Cerebellar cortex (tissue), 1 donor: ENCODE results near the gene DACT1.
"Not testable (repeated sequence)": the region's sequence is repeated elsewhere in the genome, so short reads cannot be mapped to it uniquely, and the experiment has no call there.

ENCODE experiments used
- DNase-seq: peaks from one replicate; pipeline ENCODE4 v3.0.0-alpha.2; 2015; ENCODE audit warnings: low spot score

The DACT1 gene

GRCh38 chr14:58637391-58638230 lies at the start of gene DACT1:
Gene DACT1 (plus strand): TSS chr14:58637962. CDS start chr14:58638203, 241 bp downstream.
- peak; percentile 42 for DNase-seq

DNA sequence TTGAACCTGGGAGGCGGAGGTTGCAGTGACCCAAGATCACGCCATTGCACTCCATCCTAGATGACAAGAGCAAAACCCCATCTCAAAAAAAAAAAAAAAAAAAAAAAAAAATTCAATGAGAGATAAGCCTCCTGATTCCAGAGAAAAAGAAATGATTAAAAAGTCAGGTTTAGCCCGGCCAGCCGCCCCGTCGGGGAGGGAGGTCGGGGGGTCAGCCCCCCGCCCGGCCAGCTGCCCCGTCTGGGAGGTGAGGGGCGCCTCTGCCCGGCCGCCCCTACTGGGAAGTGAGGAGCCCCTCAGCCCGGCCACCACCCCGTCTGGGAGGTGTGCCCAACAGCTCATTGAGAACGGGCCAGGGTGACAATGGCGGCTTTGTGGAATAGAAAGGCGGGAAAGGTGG lies 49.4 kb upstream of the DACT1 start:
- not testable (repeated sequence) for DNase-seq

DNA sequence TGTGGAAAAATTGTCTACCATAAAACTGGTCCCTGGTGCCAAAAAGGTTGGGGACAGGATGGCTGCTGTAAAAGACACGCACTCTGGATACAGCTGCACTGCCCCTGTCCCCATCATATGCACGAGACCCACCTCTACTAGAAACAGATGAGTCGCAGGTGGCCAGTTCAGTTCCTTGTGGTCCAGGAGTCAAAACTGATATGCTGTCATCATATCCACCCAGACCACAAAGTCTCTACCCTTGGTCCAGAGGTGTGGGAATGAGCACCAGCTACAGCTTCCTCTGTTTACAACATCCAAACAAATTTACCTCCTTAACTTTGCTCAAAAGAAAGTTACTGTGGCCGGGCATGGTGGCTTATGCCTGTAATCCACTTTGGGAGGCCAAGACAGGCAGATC lies 43.8 kb upstream of the DACT1 start:
- DNase-seq: no peak

DNA sequence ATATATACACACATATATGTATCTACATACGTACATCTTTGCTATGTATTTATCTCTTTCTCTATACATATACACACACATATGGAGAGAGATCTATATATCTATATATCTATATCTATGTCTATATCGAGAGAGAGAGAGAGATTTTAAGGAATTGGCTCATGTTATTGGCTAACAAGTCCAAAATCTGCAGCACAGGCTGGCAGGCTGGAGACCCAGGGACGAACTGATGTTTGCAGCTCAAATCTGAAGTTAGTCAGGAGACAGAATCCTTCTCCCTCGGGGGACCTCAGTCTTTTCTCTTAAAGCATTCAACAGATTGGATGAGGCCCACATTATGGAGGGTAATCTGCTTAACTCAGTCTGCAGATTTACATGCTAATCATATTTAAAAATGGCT lies 40.7 kb upstream of the DACT1 start:
- no peak for DNase-seq

- DNase-seq: no peak
Measured at GRCh38 chr14:58598028-58598803, 39.5 kb upstream of the DACT1 start.

- no peak for DNase-seq
Measured at GRCh38 chr14:58598804-58599525, 38.8 kb upstream of the DACT1 start.

- DNase-seq: no peak
Measured at GRCh38 chr14:58599707-58600106, 38.1 kb upstream of the DACT1 start.

DNA sequence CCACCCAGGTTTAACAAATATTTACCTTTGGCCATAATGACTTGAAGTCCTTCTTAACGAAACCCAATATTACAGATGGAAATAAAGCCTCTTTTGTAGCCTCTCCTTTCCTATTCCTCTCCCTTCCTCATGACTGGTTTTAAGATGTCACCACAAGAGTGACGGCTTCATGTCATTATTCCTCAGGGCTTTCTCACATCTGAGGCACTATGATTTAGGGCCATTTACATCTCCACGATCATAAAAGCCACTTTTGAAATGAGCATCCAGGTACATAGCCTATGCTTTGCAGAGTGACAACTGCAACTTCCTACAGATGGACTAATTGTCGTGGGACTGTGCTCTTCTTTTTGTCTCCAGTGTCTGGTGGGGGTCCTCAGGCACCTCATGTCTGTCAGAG lies 32.3 kb upstream of the DACT1 start:
- DNase-seq: no peak

DNA sequence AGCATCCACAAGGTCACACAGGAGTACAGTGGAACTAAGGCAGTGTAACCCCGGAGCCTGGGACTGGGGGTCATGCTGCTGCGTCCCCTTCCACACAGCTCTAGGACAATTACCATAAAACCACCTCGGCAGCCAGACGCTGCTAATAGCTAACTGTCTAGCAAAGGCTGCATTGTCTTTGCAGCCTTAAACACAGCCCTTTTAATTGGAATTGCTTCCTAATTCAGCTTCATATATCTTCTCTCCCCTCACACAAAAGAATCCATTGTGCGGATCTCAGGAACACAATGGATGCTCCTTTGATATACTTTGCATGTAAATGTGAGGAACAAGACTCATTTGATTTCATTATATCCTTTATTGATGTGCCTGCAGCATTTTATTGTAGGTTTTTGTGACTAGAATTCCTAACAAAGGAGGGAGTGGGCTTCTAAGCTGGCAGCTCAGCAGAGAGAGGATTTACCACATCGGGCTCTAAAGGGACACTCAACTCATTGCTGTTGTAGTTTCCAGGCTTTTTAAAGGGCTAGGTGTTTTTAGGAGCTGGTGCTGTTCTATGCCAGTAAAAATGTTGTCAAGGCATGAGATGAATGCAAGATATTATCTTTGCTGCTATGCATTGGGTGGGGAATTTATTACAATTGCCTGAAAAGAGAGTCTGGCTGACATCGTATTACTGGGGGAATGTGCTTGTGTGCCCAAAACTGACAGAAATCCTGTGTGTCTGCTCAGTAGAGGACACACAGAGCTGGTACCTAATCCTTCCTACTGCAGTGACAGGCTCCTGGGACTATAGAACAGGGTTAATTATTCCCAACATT lies 30.4 kb upstream of the DACT1 start:
- DNase-seq: no peak

DNA sequence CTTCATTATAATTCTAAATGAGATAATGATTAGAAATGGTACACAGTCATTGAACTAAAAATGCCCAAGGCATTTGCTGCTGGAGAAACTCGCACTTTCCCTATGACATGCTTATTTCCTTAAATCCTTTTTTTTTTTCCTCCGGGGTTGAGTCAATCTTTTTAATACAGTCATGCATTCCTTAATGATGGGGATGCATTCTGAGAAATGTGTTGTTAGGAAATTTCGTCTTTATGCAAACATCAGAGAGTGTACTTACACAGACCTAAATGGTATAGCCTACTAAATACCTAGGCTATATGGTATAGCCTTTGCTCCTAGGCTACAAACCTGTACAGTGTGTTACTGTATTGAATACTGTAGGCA lies 29.8 kb upstream of the DACT1 start:
- DNase-seq: no peak

DNA sequence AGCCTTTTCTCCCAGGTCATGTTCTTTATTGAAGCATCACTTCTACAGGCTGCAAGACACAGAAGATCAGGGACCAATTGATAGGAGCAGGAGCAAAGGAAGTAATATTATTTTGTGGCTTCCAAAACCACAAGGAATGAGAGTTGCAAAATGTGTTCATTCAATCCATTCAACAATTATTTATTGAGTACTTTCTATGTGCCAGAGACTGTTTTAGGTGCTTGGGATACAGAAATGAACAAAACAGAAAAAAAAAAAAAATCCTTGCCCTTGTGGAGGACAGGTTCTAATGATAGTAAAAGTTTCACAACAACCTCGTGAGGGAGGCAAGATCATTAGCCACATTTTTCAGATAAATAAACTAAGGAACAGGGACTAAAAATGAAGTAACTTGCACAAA lies 20.1 kb upstream of the DACT1 start:
- no peak for DNase-seq

DNA sequence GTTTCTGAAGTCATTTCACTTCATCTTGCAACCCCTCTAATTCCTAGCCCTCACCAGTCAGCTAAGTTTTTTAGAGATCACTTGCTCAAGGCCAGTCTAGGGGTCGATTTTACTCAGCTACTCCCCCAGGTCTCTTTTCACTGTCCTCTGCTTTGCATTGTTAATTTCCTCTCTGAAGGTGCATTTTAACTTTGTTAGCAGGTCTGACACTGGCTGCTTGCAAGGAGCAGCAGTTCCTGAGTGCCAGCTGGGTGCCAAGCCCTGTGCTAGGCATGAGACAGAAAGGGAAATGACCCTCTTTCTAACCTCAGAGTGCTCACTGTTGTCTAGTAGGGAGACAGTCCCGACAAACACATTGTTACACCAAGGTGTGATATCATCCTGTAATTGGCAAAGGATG lies 17.8 kb upstream of the DACT1 start:
- DNase-seq: no peak

DNA sequence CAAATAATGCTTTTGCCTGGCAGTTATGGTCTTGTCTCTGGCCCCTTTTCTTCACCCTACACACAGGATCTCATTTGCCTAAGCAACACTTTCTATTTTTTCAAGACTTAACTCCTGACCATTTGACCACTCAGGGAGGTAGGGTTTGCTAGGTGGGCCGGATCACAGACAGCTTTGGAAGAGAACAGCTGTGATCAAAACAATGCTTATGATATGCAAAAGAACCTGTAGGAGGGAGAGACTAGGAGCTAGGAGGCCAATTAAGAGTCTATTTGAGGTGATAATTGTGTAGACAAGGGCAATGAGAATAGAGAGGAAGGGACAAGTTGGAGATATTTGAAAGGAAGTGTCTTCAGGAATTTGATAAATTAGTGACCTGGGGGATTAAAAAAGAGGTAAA lies 12.3 kb upstream of the DACT1 start:
- no peak for DNase-seq

DNA sequence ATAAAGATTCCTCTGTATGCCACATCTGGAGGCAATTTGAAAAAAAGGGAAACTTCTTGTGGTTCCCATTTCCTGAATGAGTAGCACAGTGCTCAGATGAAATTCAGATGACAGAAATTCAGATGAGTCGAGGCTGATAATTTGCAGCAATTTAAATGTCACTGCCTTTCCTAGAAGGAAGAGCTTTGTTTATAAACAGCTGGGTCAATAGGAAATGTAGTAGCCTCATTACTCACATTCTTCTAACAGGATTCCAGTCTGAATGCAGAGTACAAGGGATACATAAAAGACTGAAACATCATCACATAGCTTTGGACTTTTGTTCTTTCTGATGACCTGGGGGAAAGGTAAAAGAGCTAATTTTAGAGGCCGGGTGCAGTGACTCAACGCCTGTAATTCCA lies 11.3 kb upstream of the DACT1 start:
- no peak for DNase-seq

DNA sequence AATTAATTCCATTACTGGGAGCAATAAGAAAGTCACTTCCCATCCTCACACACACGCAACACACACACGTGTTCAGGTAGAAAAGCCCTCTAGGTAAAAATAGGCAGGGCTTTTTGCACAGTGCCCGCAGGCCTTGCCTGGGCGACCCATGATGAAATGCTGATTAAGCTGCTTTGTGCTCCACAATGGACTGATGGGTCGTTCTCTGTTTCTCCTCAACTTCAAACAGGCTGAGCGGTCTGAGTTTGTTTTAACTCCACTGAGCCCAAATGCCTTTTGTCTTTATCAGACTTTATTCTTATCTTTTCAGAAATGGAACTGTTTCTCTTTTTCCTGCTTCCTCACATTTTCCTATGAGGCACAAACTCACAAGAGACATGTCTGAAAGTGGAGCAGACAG lies 9.4 kb upstream of the DACT1 start:
- no peak for DNase-seq

DNA sequence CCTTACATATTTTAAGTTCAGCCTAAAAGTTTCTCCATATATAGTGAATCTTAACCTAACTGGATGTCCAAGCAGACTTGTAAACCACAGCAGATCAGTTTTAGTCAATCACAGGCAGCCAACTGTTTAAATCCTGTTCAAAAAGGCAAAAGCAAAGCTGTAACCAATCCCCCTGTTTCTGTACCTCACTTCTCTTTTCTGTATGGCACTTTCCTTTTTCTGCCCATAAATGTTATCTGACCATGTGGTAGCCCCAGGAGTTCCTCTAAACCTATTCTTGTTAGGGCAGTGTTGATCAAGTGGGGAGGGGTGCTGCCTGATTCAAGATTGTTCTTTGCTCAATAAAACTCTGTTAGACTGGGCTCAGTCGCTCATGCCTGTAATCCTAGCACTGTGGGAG lies 8.5 kb upstream of the DACT1 start:
- no peak for DNase-seq

DNA sequence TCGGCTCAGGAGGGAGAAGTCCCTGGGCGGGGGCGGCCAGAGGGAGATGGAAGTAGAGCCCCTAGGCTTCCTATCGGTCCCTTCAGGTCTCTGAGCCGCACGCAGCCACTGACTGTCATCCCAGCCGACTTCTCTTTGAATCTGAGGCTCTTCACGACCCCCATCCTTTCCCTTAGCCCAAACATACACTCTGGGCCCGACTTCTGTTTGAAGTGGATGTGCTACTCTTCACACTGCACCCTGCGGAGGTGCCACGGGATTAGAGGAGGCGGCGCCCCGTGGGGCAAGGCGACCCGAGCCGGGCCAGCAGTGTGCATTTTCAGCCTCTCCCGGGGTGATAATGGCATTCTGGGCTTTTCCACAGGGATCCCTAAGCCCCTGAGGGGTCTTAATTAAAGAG lies 6.0 kb upstream of the DACT1 start:
- DNase-seq: no peak

GRCh38 chr14:58633831-58634230 lies 3.9 kb upstream of the DACT1 start:
- no peak for DNase-seq

DNA sequence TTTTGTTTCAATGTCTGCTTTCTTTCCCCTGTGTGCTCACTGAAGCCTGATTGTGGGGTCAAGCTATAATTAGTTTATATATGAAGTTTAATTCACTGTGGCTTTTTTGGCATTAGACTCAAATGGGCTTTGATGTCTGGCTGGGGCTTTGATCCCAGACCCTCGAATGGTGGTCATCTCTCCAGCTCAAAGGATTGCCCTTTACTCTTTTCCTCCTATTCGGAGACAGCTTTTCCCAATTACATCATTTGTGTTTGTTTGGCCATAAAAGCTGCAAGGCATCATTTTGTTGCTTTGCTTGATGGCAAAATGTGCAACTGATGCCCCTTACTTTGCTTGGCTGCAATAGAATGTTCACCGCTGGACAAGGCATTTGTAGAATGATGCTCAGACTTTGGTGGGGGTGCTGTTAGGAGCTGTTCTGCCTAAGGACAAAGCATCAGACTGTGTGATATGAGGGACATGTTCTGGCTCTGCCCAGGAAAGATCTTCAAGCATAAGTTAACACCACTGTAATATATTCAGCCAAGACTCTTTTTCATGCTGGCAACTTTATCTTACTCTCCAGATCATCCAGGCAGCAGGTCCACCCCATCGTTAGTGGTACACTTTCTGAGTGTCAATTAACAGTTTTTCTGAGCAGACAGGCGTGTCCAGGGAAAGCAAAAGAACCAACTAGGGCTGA lies 3.2 kb upstream of the DACT1 start:
- DNase-seq: no peak

DNA sequence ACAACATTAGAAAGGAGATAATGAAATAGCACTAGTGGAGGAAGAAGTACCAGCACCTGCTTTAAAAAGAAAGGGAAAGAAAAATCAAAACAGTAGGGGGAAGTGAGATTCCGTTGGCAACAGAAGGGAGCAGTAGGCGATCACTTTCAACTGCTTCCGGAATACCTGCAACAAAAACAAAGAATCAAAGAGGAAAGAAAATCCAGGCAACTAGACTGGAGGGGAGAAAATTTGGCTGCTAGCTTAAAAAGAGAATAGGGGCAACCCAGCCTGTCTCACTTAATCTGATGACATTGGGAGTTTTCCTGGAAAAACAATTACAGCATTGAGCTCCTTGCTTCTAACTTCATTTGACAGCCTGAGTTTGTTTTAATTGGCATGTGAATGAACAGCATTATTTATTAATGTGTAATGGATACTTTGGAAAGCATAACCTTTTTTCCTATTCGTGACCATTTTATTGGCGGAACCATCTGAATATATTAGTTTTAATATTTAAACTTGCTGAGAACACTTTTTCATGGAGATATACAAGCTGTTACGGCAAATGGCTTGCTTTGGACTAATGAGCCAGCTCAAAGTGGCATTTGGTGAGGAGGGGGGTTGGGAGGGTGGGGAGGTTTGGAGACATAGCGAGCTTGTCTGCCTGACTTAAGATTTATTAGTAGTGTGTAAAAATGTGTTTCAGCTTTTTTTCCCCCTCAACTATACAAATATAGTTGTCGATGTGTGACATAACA lies 2.5 kb upstream of the DACT1 start:
- peak; percentile 24 for DNase-seq

GRCh38 chr14:58636129-58636528 lies 1.6 kb upstream of the DACT1 start:
- no peak for DNase-seq
